H1 (cell line): ENCODE data around the gene NEGR1. TPM values are rescaled to one million over a fixed set of nuclear protein-coding genes. Genes with fewer than 3 reads are reported as not detected.

Experiments
- BRCA1 ChIP-seq: IDR thresholded peaks from 2 replicates; pipeline ENCODE4 v1.6.1; 2012; ENCODE audit warnings: low read depth, low read length, improper control_type of control experiment
- CHD7 ChIP-seq: fragments of 300-600 bp; sonication (generic); IDR thresholded peaks from 2 replicates; pipeline ENCODE4 v1.7.1; 2012; ENCODE audit warnings: low read length, moderate library complexity, mild to moderate bottlenecking, inconsistent platforms; ENCODE audit not compliant: insufficient replicate concordance
- EP300 ChIP-seq, 2 experiments: IDR thresholded peaks; 1 replicate in 1 of 2; 2 replicates in 1 of 2; pipeline ENCODE4 v1.6.1; 2011 to 2012; ENCODE audit warnings: low read depth in 2 of 2, low read length in 2 of 2, mild to moderate bottlenecking in 2 of 2, borderline replicate concordance in 1 of 2, inconsistent platforms in 1 of 2, moderate library complexity in 1 of 2
- EZH2 ChIP-seq: fragments of 200-600 bp; sonication (generic); IDR thresholded peaks from 2 replicates; pipeline ENCODE4 v1.7.1; 2012; ENCODE audit warnings: low read depth, mild to moderate bottlenecking, moderate library complexity, low read length, inconsistent platforms; ENCODE audit not compliant: severe bottlenecking
- MAFK ChIP-seq: IDR thresholded peaks from 2 replicates; pipeline ENCODE4 v1.6.1; 2012; ENCODE audit warnings: low read depth, mild to moderate bottlenecking, improper control_type of control experiment, low read length
- RAD21 ChIP-seq, 2 experiments: IDR thresholded peaks in 1 of 2; conservative IDR thresholded peaks in 1 of 2; 2 replicates each; pipeline ENCODE4 v1.6.1; 2011; ENCODE audit warnings: low read depth in 2 of 2, low read length in 2 of 2, improper control_type of control experiment in 1 of 2, inconsistent platforms in 1 of 2, mild to moderate bottlenecking in 1 of 2, moderate library complexity in 1 of 2
- RNF2 ChIP-seq: fragments of 200-900, 300-1000 bp; sonication (generic); IDR thresholded peaks from 2 replicates; pipeline ENCODE4 v1.7.1; 2016; ENCODE audit warnings: borderline replicate concordance, low read depth, mild to moderate bottlenecking, antibody characterized with exemption, low read length; ENCODE audit not compliant: poor library complexity, severe bottlenecking; ENCODE audit errors: missing control alignments
- SIN3A ChIP-seq, 2 experiments: IDR thresholded peaks in 1 of 2; conservative IDR thresholded peaks in 1 of 2; 2 replicates each; pipeline ENCODE4 v1.6.1; 2011 to 2012; ENCODE audit warnings: low read length in 2 of 2, improper control_type of control experiment in 1 of 2, low read depth in 1 of 2, mild to moderate bottlenecking in 1 of 2
- polyA plus RNA-seq, 7 experiments: library from polyadenylated mRNA; depleted of rRNA in 3 of 7; stranded (reverse) in 5 of 7; unstranded in 2 of 7; fragments of >200 nt in 5 of 7; fragments of 200-250 nt in 2 of 7; gene quantifications; 1 replicate in 5 of 7; 2 replicates in 1 of 7; 4 replicates in 1 of 7; pipeline versions ENCODE4 v1.2.1 to v1.2.3, GENCODE V29; 2011 to 2013; ENCODE audit warnings: missing spikeins in 2 of 7, mixed read lengths in 2 of 7
- total RNA-seq: library from RNA; stranded (reverse); fragmentation: NEBNext Ultra II Directional; extraction: Animal tissue kit (Norgen Biotek cat#: 25700); gene quantifications from 2 replicates; pipeline ENCODE4 v1.2.1, GENCODE V29; 2021

Gene NEGR1
- total and polyA plus RNA-seq, 2 of the 8 experiments (the other 6 are each of a cell fraction or from before 2014, with no cell fraction given): 0.71 to 1.3 TPM

GRCh38 chr1:71390518-71390917 is 891.8 kb downstream of the NEGR1 start (continued):
- no peak for TF ChIP-seq RAD21 (IDR thresholded peaks at IDR 0.05 in 1 of 2, conservative IDR thresholded peaks at IDR 0.05 in 1 of 2; ENCODE audit: low read depth in 2 of 2, low read length in 2 of 2)
- no peak for TF ChIP-seq BRCA1
- TF ChIP-seq SIN3A (conservative IDR thresholded peaks at IDR 0.05 in 1 of 2, IDR thresholded peaks at IDR 0.05 in 1 of 2; ENCODE audit: low read depth in 1 of 2, low read length in 2 of 2): no peak
- no peak for TF ChIP-seq CHD7
- TF ChIP-seq RNF2: no peak
- no peak for TF ChIP-seq EP300 (IDR thresholded peaks at IDR 0.05; ENCODE audit: borderline replicate concordance in 1 of 2, low read depth in 2 of 2, low read length in 2 of 2)
- TF ChIP-seq MAFK: no peak
- no peak for TF ChIP-seq EZH2
